ENCODE data around the gene RAD51B.

DNA sequence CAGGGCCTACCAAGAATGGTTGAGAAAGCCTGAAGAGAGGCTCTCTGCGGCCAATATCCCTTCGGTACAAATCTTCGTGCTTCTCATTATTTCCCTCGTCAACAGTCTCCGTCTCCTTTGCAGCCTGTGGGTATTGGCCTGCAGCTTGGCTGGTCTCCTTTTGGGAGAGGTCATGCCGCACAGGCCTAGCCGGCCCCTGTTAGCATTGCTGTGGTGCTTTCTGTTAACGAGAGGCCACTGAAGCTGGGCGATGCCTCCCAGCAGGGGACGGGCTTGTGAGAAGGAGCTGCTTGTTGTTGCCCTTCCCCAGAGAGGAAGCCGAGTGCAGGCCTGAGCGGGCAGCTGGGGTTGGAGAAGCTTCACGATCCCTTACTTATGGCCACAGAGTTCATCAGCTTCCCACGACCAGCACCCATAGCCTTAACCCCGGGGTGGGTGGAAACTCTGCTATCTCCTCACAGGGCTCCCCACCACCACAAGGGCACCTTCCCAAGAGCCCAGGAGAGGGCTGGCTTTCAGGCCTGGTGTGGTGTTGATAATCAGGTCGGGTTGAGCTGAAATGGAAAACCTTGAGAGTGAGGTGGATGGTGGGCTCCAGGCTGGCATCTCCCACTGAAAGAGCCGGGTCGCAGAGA, 744.7 kb downstream of the RAD51B start:
- TF ChIP-seq POLR2A (IDR thresholded peaks at IDR 0.05): no peak
- no peak for TF ChIP-seq CTCF (IDR thresholded peaks at IDR 0.05)
